IPS DF 6.9 (cell line): ENCODE measurements around the gene CD276.

ENCODE experiments used
- DNase-seq: peaks from one replicate; pipeline ENCODE4 v3.0.0-alpha.2; 2013; ENCODE audit warnings: low read depth, low spot score
- H3K27ac ChIP-seq: one replicate; pipeline ENCODE4 v1.5.1; 2013; ENCODE audit warnings: low read length, control low read depth
- H3K27me3 ChIP-seq: 2 replicates; pipeline ENCODE4 v1.6.1; 2013; ENCODE audit warnings: mild to moderate bottlenecking, low read length; ENCODE audit not compliant: control insufficient read depth, insufficient read depth
- H3K36me3 ChIP-seq: 2 replicates; pipeline ENCODE4 v1.6.1; 2013; ENCODE audit warnings: low read length; ENCODE audit not compliant: control insufficient read depth, insufficient read depth
- H3K4me1 ChIP-seq: 2 replicates; pipeline ENCODE4 v1.6.1; 2013; ENCODE audit warnings: low read length; ENCODE audit not compliant: control insufficient read depth, insufficient read depth
- H3K4me3 ChIP-seq: 2 replicates; pipeline ENCODE4 v1.5.1; 2013; ENCODE audit warnings: mild to moderate bottlenecking, low read length
- H3K9me3 ChIP-seq: 2 replicates; pipeline ENCODE4 v1.6.1; 2013; ENCODE audit warnings: low read length, inconsistent platforms; ENCODE audit not compliant: control insufficient read depth, insufficient read depth
- WGBS: extraction: QIAGEN DNeasy Blood & Tissue Kit; methylation state at CpG from one replicate; pipeline ENCODE4 v1.1.7; 2013; ENCODE audit warnings: mixed read lengths, missing lambda C conversion rate; ENCODE audit not compliant: insufficient read length, insufficient coverage; 5-methylcytosine and 5-hydroxymethylcytosine counted together

Gene CD276

DNA sequence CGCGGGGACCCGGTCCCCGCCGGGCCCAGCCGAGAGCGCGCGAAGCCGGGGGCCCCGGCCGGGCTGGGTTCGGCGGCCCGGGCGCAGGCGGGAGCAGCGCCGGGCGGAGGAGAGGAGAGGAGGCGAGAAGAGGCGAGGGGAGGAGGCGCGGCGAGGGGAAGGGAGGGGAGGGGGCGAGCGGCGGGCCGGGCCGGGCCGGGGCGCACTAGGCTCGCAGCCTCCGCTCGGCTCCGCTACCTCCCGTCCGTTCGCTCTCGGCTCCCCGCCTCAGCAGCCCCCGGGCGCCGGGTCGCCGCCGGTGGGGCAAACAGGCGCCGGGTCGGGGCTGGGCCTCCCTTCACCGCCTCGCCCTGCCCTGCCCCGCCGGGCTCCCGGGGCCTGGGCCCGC is 68.6 kb downstream of the CD276 start:
- Histone ChIP-seq H3K36me3 (no peaks in the 10 kb centered on the region), H3K4me1 (peaks cover 5% of the 10 kb centered on the region), H3K4me3 (peak overlapping the region; percentile 79; the same call in 1 of the 2 replicates), H3K27me3 (no peaks in the 10 kb centered on the region), H3K9me3 (no peaks in the 10 kb centered on the region), H3K27ac (no peak overlapping the region)
- WGBS = no CpG with 5 or more reads among the region's 56 CpGs
- DNase-seq = no peak

- no peaks in the 10 kb centered on the region for H3K9me3 ChIP-seq
- H3K4me1 ChIP-seq = peaks cover 5% of the 10 kb centered on the region
- H3K27ac ChIP-seq = no peak within 1 kb of the TSS
- no peaks in the 10 kb centered on the region for H3K36me3 ChIP-seq
- no CpG with 5 or more reads among the region's 44 CpGs for WGBS
- no peak for DNase-seq
- H3K27me3 ChIP-seq = no peaks in the 10 kb centered on the region
- H3K4me3 ChIP-seq = peak within 1 kb of the TSS; percentile 79
Observed at GRCh38 chr15:73753250-73754130, 69.3 kb downstream of the CD276 start, which contains the start of gene INSYN1. TSS of gene INSYN1 (minus strand) at chr15:73753351. CDS start at chr15:73751130, 2,221 bp downstream.

- no peak for DNase-seq
- peaks cover 4% of the 10 kb centered on the region for H3K4me1 ChIP-seq
Observed at GRCh38 chr15:73754461-73754860, 70.3 kb downstream of the CD276 start.

GRCh38 chr15:73755481-73755880 is 71.3 kb downstream of the CD276 start:
- WGBS = no CpG with 5 or more reads among the region's 5 CpGs
- H3K27ac ChIP-seq = no peak overlapping the region
- no peak for DNase-seq
- peaks cover 4% of the 10 kb centered on the region for H3K4me1 ChIP-seq
- H3K4me3 ChIP-seq = no peak overlapping the region
- no peaks in the 10 kb centered on the region for H3K9me3 ChIP-seq
- H3K27me3 ChIP-seq = no peaks in the 10 kb centered on the region
- H3K36me3 ChIP-seq = no peaks in the 10 kb centered on the region

More at GRCh38 chr15:73754461-73754860, 70.3 kb downstream of the CD276 start:
- H3K9me3 ChIP-seq = no peaks in the 10 kb centered on the region
- H3K4me3 ChIP-seq = no peak overlapping the region
- WGBS = no CpG with 5 or more reads among the region's 8 CpGs
- H3K27ac ChIP-seq = no peak overlapping the region
- H3K27me3 ChIP-seq = no peaks in the 10 kb centered on the region
- H3K36me3 ChIP-seq = no peaks in the 10 kb centered on the region

DNA sequence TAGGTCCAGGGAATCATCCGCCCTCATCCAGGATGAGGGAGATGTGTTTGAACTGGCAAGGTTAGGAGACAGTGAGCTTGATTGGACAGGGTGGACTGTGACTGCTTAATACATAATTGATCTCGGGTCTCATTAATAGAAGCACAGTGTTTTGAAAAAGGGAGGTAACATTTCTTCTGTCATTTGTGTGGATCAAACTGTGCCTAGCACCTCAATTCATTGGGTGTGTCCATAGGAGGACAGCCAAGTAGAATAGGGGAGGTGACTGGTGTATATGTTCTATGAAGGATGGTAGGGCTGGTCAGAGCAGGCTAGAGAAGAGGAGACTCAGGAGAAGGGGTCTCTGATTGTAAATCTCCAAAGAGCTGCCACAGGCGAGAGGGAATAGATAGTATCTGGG is 71.8 kb downstream of the CD276 start:
- WGBS = no CpG with 5 or more reads among the region's 3 CpGs

GRCh38 chr15:73756390-73756789 is 72.2 kb downstream of the CD276 start:
- DNase-seq = no peak
- Histone ChIP-seq H3K27me3 (no peaks in the 10 kb centered on the region), H3K27ac (no peak overlapping the region), H3K4me1 (peaks cover 4% of the 10 kb centered on the region), H3K36me3 (no peaks in the 10 kb centered on the region), H3K4me3 (no peak overlapping the region), H3K9me3 (no peaks in the 10 kb centered on the region)
- no CpG with 5 or more reads among the region's 2 CpGs for WGBS

More for the DNA sequence above, 71.8 kb downstream of the CD276 start:
- Histone ChIP-seq H3K9me3 (no peaks in the 10 kb centered on the region), H3K27me3 (no peaks in the 10 kb centered on the region), H3K27ac (no peak overlapping the region), H3K36me3 (no peaks in the 10 kb centered on the region), H3K4me1 (peaks cover 4% of the 10 kb centered on the region), H3K4me3 (no peak overlapping the region)
- no peak for DNase-seq

DNA sequence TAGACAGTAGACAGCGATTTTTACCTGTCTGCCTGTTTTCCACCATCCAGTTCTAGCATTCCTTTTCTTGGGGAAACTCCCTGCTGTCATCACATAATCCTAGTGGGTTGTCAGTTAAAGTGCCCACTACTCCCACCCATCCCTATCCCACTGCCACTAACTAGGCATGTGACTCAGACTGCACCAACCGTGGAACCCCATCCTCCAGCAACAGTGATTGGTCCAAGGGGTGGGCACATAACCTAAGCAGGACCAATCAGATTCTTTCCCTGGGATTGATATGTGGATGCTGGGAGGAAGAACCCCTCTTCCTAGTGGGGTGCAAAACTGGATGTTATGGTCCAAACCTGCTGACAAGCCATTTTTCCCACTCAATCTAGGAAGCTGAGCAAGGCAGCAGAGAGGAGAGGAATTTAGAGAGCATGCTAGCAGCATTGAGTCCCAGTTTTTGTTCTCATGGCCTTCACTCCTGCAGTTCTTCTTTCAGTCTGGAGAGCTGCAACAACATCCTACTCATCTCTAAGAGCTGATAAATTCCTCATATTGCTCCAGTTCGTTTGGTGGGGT is 72.8 kb downstream of the CD276 start:
- Histone ChIP-seq H3K4me1 (peaks cover 2% of the 10 kb centered on the region; the same call in 1 of the 2 replicates), H3K4me3 (no peak overlapping the region), H3K27ac (no peak overlapping the region), H3K9me3 (no peaks in the 10 kb centered on the region), H3K36me3 (no peaks in the 10 kb centered on the region), H3K27me3 (no peaks in the 10 kb centered on the region)
- WGBS = no CpG with 5 or more reads among the region's 3 CpGs
- DNase-seq = no peak

- H3K4me1 ChIP-seq = peaks cover 2% of the 10 kb centered on the region; the same call in 1 of the 2 replicates
- no peak overlapping the region for H3K4me3 ChIP-seq
- DNase-seq = no peak
- H3K27ac ChIP-seq = no peak overlapping the region
- H3K27me3 ChIP-seq = no peaks in the 10 kb centered on the region
- H3K9me3 ChIP-seq = no peaks in the 10 kb centered on the region
- H3K36me3 ChIP-seq = no peaks in the 10 kb centered on the region
Observed at GRCh38 chr15:73757571-73757970, 73.4 kb downstream of the CD276 start.

DNA sequence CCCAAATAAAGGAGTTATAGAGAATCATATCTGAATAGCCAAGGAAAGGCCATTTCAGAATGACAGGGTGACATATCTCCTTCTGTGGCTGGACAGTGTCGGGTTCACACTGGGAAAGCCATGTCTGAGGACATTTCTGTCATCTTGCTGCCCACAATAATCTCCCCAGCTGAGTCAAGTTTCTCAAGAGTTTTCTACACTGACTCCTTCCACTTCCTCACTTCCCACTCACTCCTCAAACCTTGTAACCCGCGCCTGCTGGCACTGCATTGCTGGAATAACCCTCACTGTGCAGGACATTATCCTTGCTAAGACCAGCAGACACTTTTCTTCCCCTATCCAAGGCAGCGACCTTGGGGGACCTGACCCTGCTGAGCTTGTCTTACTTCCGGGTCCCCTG is 74.3 kb downstream of the CD276 start:
- peaks cover 2% of the 10 kb centered on the region; the same call in 1 of the 2 replicates for H3K4me1 ChIP-seq
- H3K4me3 ChIP-seq = no peak overlapping the region
- H3K27me3 ChIP-seq = no peaks in the 10 kb centered on the region
- WGBS = no CpG with 5 or more reads among the region's 5 CpGs
- H3K9me3 ChIP-seq = no peaks in the 10 kb centered on the region
- no peak overlapping the region for H3K27ac ChIP-seq
- DNase-seq = no peak
- H3K36me3 ChIP-seq = no peaks in the 10 kb centered on the region

DNA sequence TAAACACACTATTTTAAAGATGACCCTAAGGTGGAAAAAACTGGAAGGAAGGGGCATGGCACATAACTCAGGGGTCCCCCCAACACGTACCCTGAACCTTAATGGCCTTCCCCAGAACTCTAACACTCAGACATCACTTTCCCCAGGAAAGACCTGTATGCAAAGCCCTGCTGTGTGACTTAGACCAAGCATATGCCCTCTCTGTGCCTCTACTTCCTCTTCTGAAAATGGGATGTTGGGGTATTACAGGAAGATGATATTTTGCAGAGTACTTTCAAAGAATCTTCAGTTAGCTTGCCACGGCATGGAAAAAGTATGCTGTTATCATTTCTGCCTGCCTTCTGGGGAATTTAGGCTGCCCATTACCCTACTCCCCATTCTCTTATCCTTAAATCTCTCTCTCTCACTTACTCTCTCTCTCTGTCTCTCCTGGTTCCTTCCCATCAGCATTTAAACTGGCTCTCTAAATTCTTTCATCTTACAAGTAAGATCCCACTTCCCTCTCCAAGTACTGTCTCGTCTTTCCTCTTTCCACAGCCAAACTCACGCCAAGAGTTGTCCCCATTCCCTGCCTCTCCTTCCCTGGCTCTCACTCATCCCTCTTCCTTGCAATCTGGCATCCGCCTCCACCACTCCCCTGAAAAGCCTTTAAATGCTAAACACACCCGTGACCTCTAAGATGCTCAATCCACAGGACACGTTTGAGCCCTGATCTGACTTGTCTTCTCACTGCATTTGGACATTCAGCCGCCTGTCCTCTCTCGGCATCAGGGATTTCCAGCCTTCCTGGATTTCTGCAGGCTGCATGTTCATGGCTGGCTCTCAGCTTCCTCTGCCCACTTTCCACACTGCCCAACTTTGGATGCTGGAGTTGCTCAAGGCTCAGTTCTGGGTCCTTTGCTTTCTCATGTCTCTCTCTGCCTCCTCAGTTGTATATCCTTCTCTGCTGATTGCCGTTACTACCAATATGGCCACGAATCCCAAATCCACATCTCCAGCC is 76.4 kb downstream of the CD276 start:
- no peaks in the 10 kb centered on the region for H3K4me1 ChIP-seq
- whole genome bisulfite sequencing = no CpG with 5 or more reads among the region's 11 CpGs
- DNase-seq = no peak
- no peaks in the 10 kb centered on the region for H3K9me3 ChIP-seq
- H3K27me3 ChIP-seq = no peaks in the 10 kb centered on the region
- H3K36me3 ChIP-seq = no peaks in the 10 kb centered on the region
- H3K27ac ChIP-seq = no peak overlapping the region
- H3K4me3 ChIP-seq = no peak overlapping the region
